ENCODE measurements around the gene MMP13.

MMP13 gene

DNA sequence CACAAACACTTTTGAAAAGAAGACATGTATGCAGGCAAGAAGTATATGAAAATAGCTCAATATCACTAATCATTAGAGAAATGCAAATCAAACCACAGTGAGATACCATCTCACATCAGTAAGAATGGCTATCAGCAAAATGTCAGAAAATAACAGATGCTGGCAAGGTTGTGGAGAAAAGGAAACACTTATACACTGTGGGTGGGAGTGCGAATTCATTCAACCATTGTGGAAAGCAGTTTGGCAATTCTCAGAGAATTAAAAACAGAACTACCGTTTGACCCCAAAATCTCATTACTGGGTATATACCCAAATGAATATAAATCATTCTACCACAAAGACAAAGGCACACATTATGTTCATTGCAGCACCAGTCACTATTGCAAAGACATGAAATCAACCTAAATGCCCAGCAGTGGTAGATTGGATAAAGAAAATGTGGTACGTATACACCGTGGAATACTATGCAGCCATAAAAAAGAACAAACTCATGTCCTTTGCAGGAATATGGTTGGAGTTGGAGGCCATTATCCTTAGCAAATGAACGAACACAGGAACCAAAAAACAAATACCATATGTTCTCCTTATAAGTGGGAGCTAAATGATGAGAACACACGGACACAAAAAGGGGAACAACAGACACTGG, 18.5 kb downstream of the MMP13 start:
- DNase-seq (ENCODE audit: insufficient read length, low spot score), result no peak

DNA sequence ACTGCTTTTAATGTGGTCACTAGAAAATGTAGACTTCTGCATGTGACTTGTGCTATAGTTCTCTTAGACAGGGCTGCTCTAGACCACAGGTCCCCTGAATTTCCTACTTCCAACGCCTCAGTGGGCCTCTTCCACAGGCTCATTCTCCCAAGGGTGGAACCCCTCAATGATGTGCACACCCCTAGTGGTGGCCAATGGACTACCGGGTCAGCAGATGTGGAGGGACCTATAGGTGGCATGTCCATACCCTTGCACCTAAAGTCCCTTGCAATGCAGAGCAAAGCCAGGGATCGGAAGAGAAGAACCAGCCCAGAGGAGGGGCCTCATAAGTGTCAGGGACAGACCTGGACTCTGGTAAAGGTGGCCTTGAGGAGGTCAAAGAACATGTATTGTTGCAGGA, 20.0 kb downstream of the MMP13 start:
- DNase-seq (ENCODE audit: insufficient read length, low spot score) (no peak), FAIRE-seq (peak; percentile 38)

More for the DNA sequence above, 18.5 kb downstream of the MMP13 start:
- no peak for FAIRE-seq

DNA sequence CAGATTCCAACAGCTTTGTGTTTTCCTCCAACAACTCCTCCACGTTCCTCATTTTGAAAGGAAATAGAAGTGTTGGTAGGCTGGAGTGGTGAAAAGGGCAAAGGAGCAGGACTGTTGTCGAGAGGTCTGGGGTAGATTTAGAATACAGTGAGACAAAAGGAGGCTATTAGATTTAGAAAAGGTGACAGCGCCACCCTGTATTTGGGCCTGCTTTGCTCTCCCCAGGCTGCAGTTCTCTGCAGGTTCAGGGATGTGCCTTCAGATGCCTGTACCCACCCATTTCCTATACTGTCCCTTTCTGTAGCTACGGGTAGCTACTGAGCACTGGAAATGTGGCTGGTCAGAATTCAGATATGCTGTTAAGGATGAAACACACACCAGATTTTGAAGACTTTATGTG, 20.8 kb downstream of the MMP13 start:
- FAIRE-seq (no peak), DNase-seq (ENCODE audit: insufficient read length, low spot score) (no peak)

DNA sequence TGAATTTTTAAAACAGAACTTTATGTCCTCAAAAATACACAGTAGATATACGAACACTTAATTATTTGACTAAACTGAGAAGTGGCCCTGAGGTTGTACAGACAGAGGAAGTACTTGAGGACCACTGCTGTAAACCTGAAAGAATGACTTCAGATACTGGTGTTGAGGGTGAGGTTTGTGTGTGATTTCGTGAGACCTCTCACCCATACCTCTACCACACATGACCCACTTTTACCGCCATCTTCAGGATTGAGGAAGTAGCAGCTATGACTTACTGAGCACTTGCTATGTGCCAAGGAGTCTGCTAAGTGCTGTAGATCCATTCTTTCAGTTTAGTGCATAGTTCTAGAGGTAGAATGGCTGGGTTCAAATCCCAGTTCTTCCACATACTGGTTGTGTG, 21.9 kb downstream of the MMP13 start:
- no peak for FAIRE-seq
- no peak for DNase-seq (ENCODE audit: insufficient read length, low spot score)

DNA sequence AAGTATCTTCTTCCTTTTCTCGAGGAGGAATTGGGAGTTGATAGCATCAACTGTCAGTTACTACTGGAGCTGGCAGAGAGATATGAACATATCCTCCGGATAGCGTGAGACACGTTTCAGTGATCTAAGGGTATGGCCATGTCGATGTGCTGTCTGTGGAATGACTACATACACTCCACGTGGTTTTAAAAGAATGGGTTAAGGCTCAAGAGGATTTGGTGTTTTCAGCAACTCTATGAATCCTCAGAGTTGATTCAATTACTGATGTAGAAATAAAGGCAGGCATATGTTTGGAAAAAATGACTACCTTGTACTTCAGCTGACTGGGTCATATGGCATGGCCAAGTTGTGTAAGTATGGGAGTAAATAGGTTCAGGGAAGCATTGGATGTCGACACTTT, 22.9 kb downstream of the MMP13 start:
- FAIRE-seq (peak; percentile 69), DNase-seq (ENCODE audit: insufficient read length, low spot score) (no peak)

DNA sequence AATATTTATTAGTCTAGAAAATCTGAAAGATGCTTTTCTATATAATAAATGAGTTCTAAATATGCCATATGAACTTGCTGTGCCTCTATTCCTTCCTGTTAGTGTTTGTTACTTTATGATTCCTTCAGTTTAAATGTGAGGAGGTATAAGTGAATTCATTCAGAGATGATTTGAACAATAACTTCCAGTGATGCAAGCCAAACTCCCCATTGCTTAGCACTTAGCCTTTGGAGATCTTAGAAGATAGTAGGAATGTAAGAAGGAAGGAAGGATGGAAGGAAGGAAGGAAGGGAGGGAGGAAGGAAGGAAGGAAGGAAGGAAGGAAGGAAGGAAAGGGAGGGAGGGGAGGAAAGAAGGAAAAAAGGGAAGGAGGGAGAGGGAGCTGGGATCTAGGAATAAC, 25.1 kb downstream of the MMP13 start:
- FAIRE-seq, result no peak
- DNase-seq (ENCODE audit: insufficient read length, low spot score), result no peak

DNA sequence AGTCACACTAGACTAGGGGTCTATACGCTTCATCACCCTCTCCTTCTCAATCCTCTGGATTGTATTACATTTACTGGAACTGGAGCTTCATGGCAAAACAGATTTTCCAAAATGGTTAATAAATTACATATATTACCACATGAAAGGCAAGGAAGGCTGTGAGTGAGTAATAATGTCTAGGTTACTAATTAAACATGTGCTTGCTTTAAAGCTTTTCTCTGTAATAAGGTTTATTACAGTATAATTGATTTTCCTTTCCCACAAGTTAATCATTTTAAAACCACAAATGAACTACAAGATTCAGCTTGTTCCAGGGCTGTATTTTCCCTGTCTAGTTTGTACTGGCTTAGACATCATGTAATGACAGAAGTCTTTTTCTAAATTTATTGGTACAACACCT, 25.6 kb downstream of the MMP13 start:
- FAIRE-seq (no peak), DNase-seq (ENCODE audit: insufficient read length, low spot score) (no peak)

DNA sequence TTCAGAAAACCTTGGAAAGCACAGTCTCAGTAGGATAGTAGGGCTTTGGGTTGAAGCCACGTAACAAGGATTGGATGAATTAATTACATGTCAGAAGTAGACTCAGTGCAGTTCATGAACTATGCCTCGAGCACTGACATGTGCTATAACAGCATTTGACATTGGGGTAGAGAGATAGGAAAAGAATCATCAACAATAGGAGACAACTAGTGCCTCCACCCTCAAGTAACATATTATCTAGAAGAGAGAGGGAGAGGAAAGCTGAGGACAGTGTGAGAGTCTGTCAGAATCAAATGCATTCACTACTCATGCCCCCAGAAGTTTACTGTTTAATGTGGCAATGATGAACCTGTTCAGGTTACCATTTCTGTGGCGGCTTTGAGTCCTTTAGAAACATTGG, 26.4 kb downstream of the MMP13 start:
- DNase-seq (ENCODE audit: insufficient read length, low spot score) (no peak), FAIRE-seq (no peak)

DNA sequence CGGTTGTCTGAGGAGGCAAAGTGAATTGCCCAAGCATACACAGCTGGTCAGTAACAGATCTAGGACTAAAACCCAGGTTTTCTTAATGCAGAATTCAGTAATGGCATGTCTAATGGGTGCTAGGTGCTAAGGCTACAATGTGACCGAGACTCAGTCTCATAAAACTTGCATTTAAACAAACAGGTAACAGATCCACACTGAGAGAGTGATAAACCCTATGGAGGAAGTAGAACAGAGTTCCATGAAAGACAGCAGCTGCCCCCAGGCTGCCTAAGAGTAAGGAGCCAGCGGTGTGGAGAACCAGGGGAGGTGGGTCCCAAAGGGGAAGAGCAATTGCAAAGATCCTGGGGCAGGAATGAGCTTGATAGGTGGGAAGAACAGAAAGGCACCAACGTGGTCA, 27.3 kb downstream of the MMP13 start:
- no peak for DNase-seq (ENCODE audit: insufficient read length, low spot score)
- FAIRE-seq, result no peak

DNA sequence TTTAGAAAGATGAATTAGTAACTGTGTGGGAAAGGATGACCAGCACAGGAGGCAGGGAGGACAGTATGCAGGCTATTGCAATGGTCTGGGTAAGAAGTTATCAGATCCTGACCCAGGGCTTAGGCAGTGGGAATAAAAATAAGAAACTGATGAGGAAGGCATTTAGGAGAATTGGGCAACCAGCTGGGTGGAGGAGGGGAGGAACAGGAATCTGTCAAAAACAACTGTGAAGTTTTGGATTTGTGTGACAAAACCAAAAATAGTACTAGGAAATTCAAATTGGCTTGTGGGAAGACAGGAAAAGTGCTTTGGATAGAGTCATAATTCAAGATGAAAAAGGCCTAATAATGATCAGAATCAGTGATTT, 27.9 kb downstream of the MMP13 start:
- no peak for FAIRE-seq

DNA sequence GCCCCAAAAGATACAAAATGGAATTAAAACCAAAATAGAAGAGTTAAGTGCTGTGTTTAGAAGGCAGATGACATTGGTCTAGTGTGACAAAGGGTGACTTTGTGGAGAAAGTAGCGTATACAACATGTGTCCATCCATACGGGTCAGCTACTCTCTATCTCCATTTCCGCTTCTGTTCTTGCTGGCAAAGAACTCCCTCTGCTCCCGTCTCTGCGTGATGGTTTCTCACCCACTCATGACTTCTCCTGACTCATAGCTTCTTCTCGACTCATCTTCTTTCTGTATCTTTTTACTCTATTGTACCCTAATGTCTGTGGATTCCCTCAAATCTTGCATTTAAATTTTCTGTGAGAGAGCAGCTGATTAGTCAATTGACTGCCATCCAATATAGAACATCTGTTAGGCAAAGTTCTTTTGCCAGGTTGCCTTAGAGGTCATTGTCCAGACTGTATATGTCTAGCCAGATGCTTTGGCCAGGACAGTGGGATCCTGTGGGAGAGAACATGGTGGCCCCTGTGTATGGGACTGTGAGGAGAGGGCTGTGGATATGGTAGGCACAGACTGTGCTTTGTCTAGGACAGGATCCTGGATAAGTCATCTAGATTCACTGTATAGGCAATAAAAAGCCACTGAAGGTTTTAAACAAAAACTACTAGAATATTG, 28.4 kb downstream of the MMP13 start:
- DNase-seq (ENCODE audit: insufficient read length, low spot score), result no peak
- FAIRE-seq, result no peak

More for the DNA sequence above, 27.9 kb downstream of the MMP13 start:
- DNase-seq (ENCODE audit: insufficient read length, low spot score), result no peak

DNA sequence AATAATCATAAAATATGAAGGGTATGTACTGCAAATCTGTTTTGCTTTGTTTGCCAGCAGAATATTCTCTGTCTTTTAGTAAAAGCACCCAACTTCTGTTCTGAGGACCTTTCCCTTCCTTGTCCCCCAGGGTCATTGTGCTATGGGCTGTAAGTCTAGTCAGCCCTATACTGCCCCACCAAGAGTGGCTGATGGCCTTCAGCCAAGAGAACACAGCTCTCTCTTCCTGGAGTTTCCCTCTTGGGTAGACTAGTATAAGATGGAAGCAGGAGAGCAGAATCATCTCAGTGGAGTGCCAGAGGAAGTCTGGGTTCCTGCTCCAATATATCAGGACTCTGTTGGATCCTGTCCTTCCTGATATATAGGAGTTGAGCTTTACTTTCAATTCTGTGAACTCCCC, 29.0 kb downstream of the MMP13 start:
- FAIRE-seq (no peak), DNase-seq (ENCODE audit: insufficient read length, low spot score) (no peak)

DNA sequence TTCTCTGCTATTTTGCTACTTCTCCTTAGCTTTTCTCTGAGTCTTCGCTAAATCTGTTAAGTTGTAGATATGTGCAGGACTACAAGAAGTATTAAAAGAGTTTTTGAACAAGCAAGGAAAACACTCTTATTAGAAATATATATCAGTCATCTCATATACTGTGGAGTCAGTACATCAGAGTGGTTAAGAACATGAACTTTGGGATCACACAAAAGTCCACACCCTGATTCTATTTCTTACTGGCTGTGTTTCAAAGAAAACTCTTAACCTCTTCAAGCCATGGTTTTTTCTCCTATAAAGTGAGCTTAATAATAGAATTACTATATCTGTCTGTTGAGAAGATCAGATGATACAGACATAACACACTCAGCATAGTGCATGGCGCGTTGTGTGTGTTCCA, 29.5 kb downstream of the MMP13 start:
- FAIRE-seq (no peak), DNase-seq (ENCODE audit: insufficient read length, low spot score) (no peak)

DNA sequence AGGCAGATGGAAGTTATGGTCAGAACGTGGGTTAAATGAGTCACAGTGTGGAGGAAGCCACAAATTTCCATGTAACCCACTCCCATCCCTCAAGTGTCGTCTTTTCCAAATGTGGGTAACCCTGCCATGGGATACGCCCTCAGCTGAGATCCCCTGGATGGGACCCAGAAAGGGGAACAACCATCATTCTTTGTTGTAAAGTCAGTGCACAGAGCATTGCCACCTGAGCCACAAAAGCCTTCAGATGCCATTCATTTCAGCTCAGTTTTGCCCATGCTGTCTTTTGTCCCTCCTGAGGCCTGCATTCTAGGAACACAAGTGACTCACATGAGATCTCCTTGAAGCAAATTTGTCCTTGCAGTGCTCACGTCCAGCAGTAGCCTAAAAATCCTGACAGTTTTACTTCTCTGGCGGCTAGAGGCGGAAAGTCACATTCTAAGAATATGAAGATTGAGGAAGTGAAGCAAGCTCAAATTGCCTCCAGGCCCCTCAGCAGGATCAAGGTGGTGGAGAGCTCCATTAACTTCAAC, 30.6 kb downstream of the MMP13 start:
- DNase-seq (ENCODE audit: insufficient read length, low spot score) (no peak), FAIRE-seq (peak; percentile 59)

DNA sequence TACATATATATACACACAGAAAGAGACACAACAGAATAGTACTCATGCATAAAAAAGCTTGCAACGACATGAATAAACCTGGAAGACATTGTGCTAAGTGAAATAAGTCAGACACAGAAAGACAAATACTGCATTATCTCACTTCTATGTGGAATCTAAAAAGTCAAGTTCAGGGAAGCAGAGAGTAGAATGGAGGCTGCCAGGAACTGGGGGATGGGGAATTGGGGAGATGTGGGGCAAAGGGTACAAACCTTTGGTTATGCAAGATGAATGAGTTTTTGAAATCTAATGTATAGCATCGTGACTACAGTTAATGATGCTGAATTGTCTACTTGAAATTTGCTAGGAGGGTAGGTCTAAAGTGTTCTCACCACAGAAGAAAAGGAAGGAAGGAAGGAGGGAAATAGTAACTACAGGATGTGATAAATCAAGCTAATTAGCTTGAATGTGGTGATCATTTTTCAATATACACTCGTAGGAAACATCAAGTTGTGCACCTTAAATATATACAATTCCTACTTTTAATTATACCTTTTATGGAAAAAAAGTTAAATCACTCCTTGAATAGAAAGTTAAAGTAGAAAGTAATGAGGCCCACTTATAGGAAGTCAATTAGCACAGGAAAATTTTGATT, 33.8 kb downstream of the MMP13 start:
- DNase-seq (ENCODE audit: insufficient read length, low spot score) (no peak), FAIRE-seq (no peak)

DNA sequence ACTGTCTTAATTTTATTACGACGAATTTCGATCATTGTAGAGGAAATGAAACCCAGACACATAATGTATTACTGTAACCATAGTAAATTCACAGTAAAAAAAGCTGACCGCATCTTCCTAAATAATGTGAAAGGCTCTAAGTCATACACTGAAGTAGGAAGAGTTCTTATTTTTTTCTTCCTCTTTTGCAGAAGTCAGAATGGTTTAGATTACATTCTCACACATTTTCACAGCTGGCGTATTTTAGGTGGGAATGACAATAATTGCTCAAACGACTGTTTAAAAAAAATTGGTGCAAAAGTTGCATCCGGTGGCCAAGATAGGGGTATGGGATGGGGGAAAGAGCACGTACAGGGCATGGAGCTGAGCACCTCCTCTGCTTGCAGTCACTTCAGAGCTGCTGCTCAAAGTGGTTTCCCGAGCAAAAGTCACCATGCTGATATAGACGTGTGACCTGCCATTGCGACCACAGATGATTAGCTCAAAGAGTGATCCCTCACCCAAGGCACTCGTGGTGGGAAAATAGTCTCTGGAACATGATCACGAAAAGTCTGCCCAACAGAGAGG, 35.3 kb downstream of the MMP13 start:
- FAIRE-seq (no peak), DNase-seq (ENCODE audit: insufficient read length, low spot score) (no peak)

DNA sequence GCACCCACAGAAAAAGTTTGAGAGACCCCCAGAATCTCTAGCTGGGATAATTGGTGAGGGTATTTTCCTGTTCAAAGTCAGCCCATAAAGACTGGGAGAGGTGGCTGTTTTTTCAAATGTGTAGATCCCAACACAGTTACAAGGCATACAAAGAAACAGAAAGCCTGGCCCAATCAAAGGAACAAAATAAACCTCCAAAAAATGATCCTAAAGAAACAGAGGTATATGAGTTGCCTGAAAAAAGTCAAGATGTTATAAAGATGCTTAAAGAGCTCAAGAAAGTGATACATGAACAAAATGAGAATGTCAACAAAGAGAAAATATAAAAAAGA, 40.5 kb downstream of the MMP13 start:
- DNase-seq (ENCODE audit: insufficient read length, low spot score), result no peak

DNA sequence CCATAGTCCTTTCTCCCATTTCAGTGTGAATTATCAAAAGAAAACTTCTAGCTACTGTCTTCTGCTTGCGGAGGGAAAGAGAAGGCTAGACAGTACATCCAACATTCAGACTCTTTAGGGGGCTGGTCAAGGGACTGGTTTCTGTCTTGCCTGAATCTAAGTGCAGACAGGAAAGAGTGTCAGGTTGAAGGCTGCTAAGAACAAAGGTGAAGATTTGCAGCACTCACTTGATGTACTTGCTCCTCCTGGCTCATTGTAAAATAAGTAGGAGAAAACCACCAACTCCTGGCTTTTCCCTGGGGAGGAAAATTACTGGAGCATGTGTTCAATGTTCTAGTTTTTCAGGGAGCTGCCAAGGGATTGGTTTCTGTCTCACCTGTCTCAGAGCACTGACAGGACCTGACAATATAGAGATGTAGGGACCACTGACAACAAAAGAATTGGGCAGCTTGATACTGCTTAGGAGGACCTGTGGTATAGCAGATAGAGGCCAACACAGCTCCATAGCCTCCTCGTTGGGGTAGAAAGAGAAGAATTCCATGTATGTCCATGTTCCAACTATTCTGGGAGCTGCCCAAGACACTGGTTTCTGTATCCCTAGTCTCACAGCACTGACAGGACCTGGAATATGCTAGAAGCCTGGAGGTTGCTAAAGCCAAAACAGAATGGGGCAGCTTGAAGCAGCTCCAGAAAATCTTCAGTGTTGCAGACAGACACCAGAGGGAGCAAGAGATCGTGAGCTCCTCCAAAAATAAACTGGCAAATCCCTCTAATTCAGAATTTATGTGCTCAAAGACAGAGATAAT, 41.1 kb downstream of the MMP13 start:
- no peak for FAIRE-seq
- DNase-seq (ENCODE audit: insufficient read length, low spot score), result peak; percentile 36

More for the DNA sequence above, 40.5 kb downstream of the MMP13 start:
- FAIRE-seq, result no peak

DNA sequence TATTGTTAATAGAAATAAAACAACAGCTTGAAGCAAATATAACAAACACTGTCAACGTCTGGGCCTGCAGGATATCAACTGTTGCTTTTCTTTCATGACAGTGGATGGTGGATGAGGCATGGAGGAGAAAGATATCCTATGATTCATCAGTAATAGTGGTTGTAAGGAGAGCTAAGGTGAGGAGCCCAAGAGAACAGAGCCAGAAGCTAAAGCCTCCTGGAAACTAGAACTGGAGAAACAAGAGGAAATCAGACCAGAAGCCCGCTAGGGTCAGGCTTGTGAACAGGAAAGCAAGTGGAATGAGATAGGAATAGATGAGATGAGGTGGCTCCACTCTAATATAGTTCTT, 43.1 kb downstream of the MMP13 start:
- no peak for DNase-seq (ENCODE audit: insufficient read length, low spot score)
- no peak for FAIRE-seq

DNA sequence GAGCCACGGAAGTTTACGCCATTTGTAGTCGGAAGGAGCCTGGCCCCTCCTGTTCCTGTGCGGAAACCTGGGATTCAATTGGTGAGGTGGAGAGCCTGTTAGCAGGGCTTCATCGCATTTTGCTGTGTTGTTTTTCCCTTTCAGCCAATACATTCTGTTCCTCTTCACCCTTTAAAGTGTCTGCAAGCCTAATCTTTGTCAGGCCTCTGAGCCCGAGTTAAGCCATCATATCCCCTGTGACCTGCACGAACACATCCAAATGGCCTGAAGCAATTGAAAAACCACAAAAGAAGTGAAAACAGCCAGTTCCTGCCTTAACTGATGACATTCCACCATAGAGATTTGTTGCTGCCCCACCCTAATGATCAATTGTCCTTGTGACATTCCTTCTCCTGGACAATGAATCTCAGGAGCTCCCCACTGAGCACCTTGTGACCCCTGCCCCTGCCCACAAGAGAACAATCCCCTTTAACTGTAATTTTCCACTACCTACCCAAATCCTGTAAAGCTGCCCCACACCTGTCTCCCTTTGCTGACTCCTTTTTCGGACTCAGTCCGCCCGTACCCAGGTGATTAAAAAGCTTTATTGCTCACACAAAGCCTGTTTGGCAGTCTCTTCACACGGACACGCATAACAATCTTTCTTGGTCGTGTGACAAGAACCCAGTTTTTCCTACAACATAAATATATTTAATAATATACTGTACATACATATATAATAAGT, 43.6 kb downstream of the MMP13 start:
- DNase-seq (ENCODE audit: insufficient read length, low spot score), result no peak
- FAIRE-seq, result no peak
